ENCODE results near the gene SP3.

GRCh38 chr2:174014011-174014698 lies 49.0 kb upstream of the SP3 start:
- TF ChIP-seq CTCF (IDR thresholded peaks at IDR 0.05; ENCODE audit: low read depth, low read length, poor library complexity, severe bottlenecking) (no peak), EZH2phosphoT487 (IDR thresholded peaks at IDR 0.05; ENCODE audit: borderline replicate concordance, low read length) (no peak)
